C4-2B (cell line): ENCODE measurements around the gene VAMP1.

Source experiments
- ZFX ChIP-seq: fragments of 450-650 bp; IDR thresholded peaks from 2 replicates; pipeline ENCODE4 v1.6.1; 2017
- TF ChIP-seq, protein P1 (sequence below): fragments of 450-650 bp; conservative IDR thresholded peaks from 2 replicates; pipeline ENCODE4 v1.5.1; 2017; ENCODE audit warnings: mild to moderate bottlenecking

DNA sequence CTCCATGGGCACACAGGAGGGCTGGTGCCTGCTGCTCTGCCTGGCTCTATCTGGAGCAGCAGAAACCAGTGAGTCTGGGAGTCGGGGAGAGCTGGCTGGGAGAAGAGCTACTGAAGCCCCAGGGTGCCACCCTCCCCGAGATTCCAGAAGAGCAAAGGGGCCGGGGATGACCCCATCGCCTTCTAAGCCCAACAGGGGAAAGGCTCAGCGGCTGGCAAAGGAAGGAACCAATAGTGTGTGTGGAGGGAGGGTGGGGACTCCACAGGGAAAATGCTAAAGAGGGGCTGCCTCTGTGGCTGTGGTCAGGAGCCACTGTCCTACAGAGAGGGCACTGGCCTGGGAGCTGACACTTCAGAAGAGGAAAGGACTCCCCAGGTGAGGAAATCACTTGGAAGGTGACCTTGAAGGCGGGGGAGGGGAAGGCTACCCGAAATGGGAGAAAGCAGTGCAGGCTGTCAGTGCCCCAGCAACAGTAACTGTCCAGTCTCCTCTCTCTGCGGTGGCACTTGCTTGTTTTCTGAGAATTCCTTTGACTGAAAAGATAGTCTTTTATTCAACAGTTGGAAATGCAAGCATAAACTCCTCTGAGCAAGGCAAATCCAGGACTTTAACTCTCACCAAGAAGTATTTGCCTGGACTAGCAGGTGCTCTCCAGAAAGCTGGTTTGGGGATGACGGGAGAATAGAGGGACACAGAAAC, 18.1 kb downstream of the VAMP1 start:
- TF ChIP-seq, protein P1, sequence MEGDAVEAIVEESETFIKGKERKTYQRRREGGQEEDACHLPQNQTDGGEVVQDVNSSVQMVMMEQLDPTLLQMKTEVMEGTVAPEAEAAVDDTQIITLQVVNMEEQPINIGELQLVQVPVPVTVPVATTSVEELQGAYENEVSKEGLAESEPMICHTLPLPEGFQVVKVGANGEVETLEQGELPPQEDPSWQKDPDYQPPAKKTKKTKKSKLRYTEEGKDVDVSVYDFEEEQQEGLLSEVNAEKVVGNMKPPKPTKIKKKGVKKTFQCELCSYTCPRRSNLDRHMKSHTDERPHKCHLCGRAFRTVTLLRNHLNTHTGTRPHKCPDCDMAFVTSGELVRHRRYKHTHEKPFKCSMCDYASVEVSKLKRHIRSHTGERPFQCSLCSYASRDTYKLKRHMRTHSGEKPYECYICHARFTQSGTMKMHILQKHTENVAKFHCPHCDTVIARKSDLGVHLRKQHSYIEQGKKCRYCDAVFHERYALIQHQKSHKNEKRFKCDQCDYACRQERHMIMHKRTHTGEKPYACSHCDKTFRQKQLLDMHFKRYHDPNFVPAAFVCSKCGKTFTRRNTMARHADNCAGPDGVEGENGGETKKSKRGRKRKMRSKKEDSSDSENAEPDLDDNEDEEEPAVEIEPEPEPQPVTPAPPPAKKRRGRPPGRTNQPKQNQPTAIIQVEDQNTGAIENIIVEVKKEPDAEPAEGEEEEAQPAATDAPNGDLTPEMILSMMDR = no peak
- TF ChIP-seq ZFX = no peak
